Peyer's patch (tissue), 4 donors: ENCODE measurements around the gene APBA1. TPM values are rescaled to one million over a fixed set of nuclear protein-coding genes. Genes with fewer than 3 reads are reported as not detected.

Experiments
- DNase-seq, 3 donors: peaks; one replicate each; pipeline ENCODE4 v3.0.0-alpha.2; 2017 to 2019
- H3K27ac ChIP-seq, 4 donors: fragments of 200-600 bp; sonication (generic); one replicate each; pipeline ENCODE4 v1.5.1; 2016 to 2019
- H3K27me3 ChIP-seq, 2 donors: fragments of 200-600 bp; sonication (generic); one replicate each; pipeline ENCODE4 v1.5.1; 2019
- H3K36me3 ChIP-seq, 3 donors: fragments of 200-600 bp; sonication (generic); one replicate each; pipeline ENCODE4 v1.5.1; 2016 to 2019
- H3K4me1 ChIP-seq, 4 donors: fragments of 200-600 bp; sonication (generic); one replicate each; pipeline ENCODE4 v1.5.1; 2016 to 2019
- H3K4me3 ChIP-seq, 4 donors: fragments of 200-600 bp; sonication (generic); 1 replicate in 3 of 4; 2 replicates in 1 of 4; pipeline ENCODE4 v1.5.1; 2016 to 2019; ENCODE audit warnings: mild to moderate bottlenecking in 1 of 4
- H3K9me3 ChIP-seq, 4 donors: fragments of 200-600 bp; sonication (generic); one replicate each; pipeline ENCODE4 v1.5.1; 2016 to 2019; ENCODE audit warnings: mild to moderate bottlenecking in 1 of 4
- CTCF ChIP-seq, 6 experiments: fragments of 450-650 bp in 4 of 6; fragments of 200-600 bp in 2 of 6; sonication (generic) in 1 of 6; IDR thresholded peaks; one replicate each; pipeline ENCODE4 v1.5.1; 2017 to 2019; ENCODE audit warnings: antibody characterized with exemption in 6 of 6, mild to moderate bottlenecking in 3 of 6, moderate library complexity in 1 of 6
- POLR2A ChIP-seq, 2 donors: fragments of 450-650 bp; IDR thresholded peaks; one replicate each; pipeline ENCODE4 v1.5.1; 2017; ENCODE audit warnings: antibody characterized with exemption in 2 of 2, mild to moderate bottlenecking in 2 of 2, moderate library complexity in 2 of 2
- total RNA-seq, 4 donors: library from RNA; depleted of rRNA; stranded (reverse); fragments of >200 nt; gene quantifications; one replicate each; pipeline ENCODE4 v1.1.0, GENCODE V29; 2016

The APBA1 gene
- total RNA-seq, 4 donors from 2014 or later, result 0.88 to 14.9 (median 3.9) TPM

DNA sequence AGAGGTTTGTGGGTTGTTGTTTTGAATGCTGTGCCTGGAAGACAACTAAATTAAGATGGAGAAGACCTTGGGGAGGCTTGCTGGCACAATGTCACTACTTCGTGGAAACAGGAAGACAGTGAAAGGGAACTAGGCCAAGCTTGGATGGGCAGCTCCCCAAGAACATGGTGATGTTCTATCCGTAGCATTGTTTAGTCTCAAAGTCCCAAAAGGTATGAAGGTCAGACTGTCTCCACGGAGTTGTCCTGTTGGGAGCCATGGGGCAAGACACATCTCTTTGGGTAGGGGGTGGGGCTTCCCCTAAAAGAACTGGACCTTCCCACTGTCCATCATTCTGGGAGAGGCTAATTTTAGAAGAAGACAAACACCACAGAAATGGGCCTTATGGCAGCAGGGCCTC lies 206.7 kb downstream of the APBA1 start:
- H3K4me1 ChIP-seq, result no peaks in the 10 kb centered on the region
- no peaks in the 10 kb centered on the region for H3K9me3 ChIP-seq
- H3K36me3 ChIP-seq, result no peaks in the 10 kb centered on the region
- no peak overlapping the region for H3K4me3 ChIP-seq
- no peaks in the 10 kb centered on the region for H3K27me3 ChIP-seq
- DNase-seq, result no peak
- no peak for TF ChIP-seq CTCF (IDR thresholded peaks at IDR 0.05)
- no peak for TF ChIP-seq POLR2A (IDR thresholded peaks at IDR 0.05)
- no peak overlapping the region for H3K27ac ChIP-seq

DNA sequence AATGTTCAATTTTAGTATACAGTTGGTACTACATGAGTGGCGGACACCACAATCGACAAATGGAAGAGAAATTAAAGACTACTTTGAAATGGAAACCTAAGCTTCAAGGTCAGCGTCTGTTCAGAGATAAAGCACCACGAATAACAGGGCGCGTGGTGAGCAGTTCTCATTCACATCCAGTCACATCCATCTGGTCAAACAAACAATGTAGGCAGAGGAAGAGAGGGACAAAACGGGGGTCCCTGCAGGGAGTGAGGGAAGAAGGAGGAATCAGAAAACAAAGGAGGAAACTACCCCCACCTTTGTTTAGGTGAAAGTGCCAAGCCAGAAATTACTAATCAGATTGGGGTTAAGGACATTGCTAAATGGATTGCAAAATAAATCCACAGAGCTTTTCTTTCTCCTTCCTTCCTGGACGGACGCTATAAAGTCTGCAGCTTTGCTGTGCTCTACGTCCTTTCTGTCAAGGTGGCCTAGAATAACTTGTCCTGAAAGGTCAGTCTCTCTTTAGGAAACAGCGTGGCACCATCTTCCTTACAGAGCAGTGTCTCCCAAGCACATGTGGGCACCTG lies 208.6 kb downstream of the APBA1 start:
- no peak for DNase-seq
- H3K27ac ChIP-seq, result no peak overlapping the region
- H3K9me3 ChIP-seq, result no peaks in the 10 kb centered on the region
- TF ChIP-seq POLR2A (IDR thresholded peaks at IDR 0.05) (no peak), CTCF (IDR thresholded peaks at IDR 0.05) (no peak)
- H3K36me3 ChIP-seq, result no peaks in the 10 kb centered on the region
- H3K27me3 ChIP-seq, result no peaks in the 10 kb centered on the region
- no peak overlapping the region for H3K4me3 ChIP-seq
- no peaks in the 10 kb centered on the region for H3K4me1 ChIP-seq

DNA sequence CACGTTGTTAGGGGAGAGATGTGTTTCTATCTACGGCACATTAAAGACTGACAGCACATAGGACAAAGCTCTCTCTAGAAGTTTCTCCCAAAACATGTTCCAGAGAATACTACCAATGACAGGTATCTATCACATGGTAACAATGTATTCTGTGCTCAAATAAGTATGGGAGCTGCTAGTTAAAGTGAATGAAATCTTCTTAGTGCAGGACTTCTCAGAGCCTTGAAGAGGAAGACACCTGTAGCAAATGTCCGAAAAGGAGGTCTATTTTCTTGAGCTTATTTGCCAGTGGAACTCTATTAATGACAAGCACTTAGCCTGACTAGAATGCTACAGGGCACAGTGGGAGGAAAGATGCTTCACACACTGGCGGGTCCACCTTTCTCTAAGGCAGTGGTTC lies 209.8 kb downstream of the APBA1 start:
- Histone ChIP-seq H3K4me3 (no peak overlapping the region), H3K27me3 (no peaks in the 10 kb centered on the region), H3K9me3 (no peaks in the 10 kb centered on the region), H3K36me3 (no peaks in the 10 kb centered on the region), H3K4me1 (no peaks in the 10 kb centered on the region), H3K27ac (no peak overlapping the region)
- TF ChIP-seq POLR2A (IDR thresholded peaks at IDR 0.05), result no peak
- no peak for TF ChIP-seq CTCF (IDR thresholded peaks at IDR 0.05)
- no peak for DNase-seq

DNA sequence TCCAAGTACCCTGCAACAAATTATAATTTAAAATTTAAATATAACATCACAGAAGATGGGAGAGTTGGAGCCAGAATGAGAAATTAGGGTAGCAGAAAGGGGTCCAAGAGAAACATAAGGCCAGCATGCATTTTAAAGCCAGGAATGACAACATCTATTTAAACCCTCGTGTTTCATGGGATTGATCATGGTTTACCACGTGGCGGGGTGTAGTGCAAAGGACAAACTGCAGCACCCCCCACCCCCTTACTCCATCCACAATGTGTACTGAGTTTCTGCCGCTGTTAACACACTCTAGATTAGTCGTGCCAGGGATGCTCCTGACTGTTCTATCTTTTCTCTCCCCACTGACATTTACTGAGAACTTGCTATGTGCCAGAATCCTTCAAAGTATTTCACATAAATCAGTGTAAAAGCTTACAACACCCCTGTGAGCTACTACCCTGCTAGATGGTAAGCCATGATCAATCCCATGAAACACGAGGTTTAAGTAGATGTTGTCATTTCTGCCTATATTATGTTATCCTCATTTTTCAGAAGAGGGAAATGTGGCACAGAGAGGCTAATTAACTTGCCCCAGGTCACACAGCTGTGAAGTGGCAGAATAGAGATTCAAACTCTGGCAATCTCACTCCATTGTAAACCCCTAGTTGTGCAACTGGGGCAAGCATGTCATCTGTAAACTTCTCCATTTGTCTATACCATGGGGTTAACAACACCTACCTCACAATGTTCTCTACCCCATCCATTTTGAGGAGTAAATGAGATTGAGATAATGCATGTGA lies 210.9 kb downstream of the APBA1 start:
- no peak overlapping the region for H3K27ac ChIP-seq
- H3K27me3 ChIP-seq, result no peaks in the 10 kb centered on the region
- no peaks in the 10 kb centered on the region for H3K36me3 ChIP-seq
- TF ChIP-seq POLR2A (IDR thresholded peaks at IDR 0.05), result no peak
- TF ChIP-seq CTCF (IDR thresholded peaks at IDR 0.05), result no peak
- H3K4me3 ChIP-seq, result no peak overlapping the region
- no peaks in the 10 kb centered on the region for H3K4me1 ChIP-seq
- H3K9me3 ChIP-seq, result no peaks in the 10 kb centered on the region
- DNase-seq, result no peak

GRCh38 chr9:69460012-69460411 lies 212.2 kb downstream of the APBA1 start:
- TF ChIP-seq POLR2A (IDR thresholded peaks at IDR 0.05), result no peak
- TF ChIP-seq CTCF (IDR thresholded peaks at IDR 0.05), result no peak
- no peaks in the 10 kb centered on the region for H3K9me3 ChIP-seq
- no peaks in the 10 kb centered on the region for H3K27me3 ChIP-seq
- DNase-seq, result no peak
- no peaks in the 10 kb centered on the region for H3K36me3 ChIP-seq
- H3K4me3 ChIP-seq, result no peak overlapping the region
- no peaks in the 10 kb centered on the region for H3K4me1 ChIP-seq
- H3K27ac ChIP-seq, result no peak overlapping the region
